Lower lobe of right lung (tissue), 2 donors: ENCODE results near the gene UBR3. TPM values are rescaled to one million over a fixed set of nuclear protein-coding genes. Genes with fewer than 3 reads are reported as not detected.

Source experiments
- ATAC-seq, 2 donors: fragments of 200-7000 bp; cut with Tn5 transposase; one replicate each; pipeline ENCODE4 v1.9.1; 2020 to 2022; ENCODE audit warnings: mild to moderate bottlenecking in 2 of 2, moderate library complexity in 2 of 2
- DNase-seq: peaks from one replicate; pipeline ENCODE4 v3.0.0-alpha.2; 2020
- H3K27ac ChIP-seq: fragments of 200-600 bp; one replicate; pipeline ENCODE4 v1.8.0; 2022
- H3K27me3 ChIP-seq: fragments of 200-600 bp; one replicate; pipeline ENCODE4 v1.8.0; 2022; ENCODE audit warnings: low read depth
- H3K36me3 ChIP-seq: fragments of 200-600 bp; one replicate; pipeline ENCODE4 v1.8.0; 2022; ENCODE audit warnings: mild to moderate bottlenecking
- H3K4me1 ChIP-seq: fragments of 200-600 bp; one replicate; pipeline ENCODE4 v1.8.0; 2022
- H3K4me3 ChIP-seq: fragments of 200-600 bp; one replicate; pipeline ENCODE4 v1.8.0; 2022; ENCODE audit warnings: mild to moderate bottlenecking
- H3K9me3 ChIP-seq: fragments of 200-600 bp; one replicate; pipeline ENCODE4 v1.8.0; 2022
- CTCF ChIP-seq: fragments of 200-600 bp; IDR thresholded peaks from one replicate; pipeline ENCODE4 v1.8.0; 2022; ENCODE audit warnings: antibody characterized with exemption, mild to moderate bottlenecking
- intact Hi-C: fragments of 100-400 bp; cut with DNase I; formaldehyde crosslinking; loops from one replicate; pipeline ENCODE4 v1.11.0; 2022
- total RNA-seq: library from RNA; stranded (reverse); fragmentation: NEBNext Ultra II Directional; extraction: Animal tissue kit (Norgen Biotek cat#: 25700); gene quantifications from one replicate; pipeline ENCODE4 v1.2.1, GENCODE V29; 2021
- donor health status: DM: no; HTN: yes; CAD: no; lungs with severe emphysema.

Gene UBR3
- total RNA-seq, 1 donor from 2014 or later = 46.7 TPM

- Histone ChIP-seq H3K36me3 (peaks cover 35% of the 10 kb centered on the region), H3K9me3 (no peaks in the 10 kb centered on the region), H3K4me1 (no peaks in the 10 kb centered on the region), H3K27ac (no peak overlapping the region), H3K27me3 (no peaks in the 10 kb centered on the region), H3K4me3 (no peak overlapping the region)
- no peak for DNase-seq
- TF ChIP-seq CTCF = no peak
- ATAC-seq = no peak
- intact Hi-C loops = no loop called here
Measured at GRCh38 chr2:169906731-169907130, 79.5 kb downstream of the UBR3 start.

- TF ChIP-seq CTCF = no peak
- intact Hi-C loops = no loop called here
Measured at GRCh38 chr2:169909376-169909775, 82.1 kb downstream of the UBR3 start.

GRCh38 chr2:169910109-169910799, 83.0 kb downstream of the UBR3 start:
- Histone ChIP-seq H3K4me3 (no peak overlapping the region), H3K27me3 (no peaks in the 10 kb centered on the region), H3K9me3 (no peaks in the 10 kb centered on the region), H3K4me1 (no peaks in the 10 kb centered on the region), H3K36me3 (peaks cover 49% of the 10 kb centered on the region), H3K27ac (no peak overlapping the region)
- TF ChIP-seq CTCF = no peak
- ATAC-seq (no peak), DNase-seq (no peak)
- intact Hi-C loops = no loop called here

More at GRCh38 chr2:169909376-169909775, 82.1 kb downstream of the UBR3 start:
- ATAC-seq (no peak), DNase-seq (no peak)
- Histone ChIP-seq H3K4me1 (no peaks in the 10 kb centered on the region), H3K4me3 (no peak overlapping the region), H3K27me3 (no peaks in the 10 kb centered on the region), H3K36me3 (peaks cover 46% of the 10 kb centered on the region), H3K27ac (no peak overlapping the region), H3K9me3 (no peaks in the 10 kb centered on the region)

GRCh38 chr2:169911119-169911518, 83.9 kb downstream of the UBR3 start:
- TF ChIP-seq CTCF = no peak
- DNase-seq (no peak), ATAC-seq (no peak)
- Histone ChIP-seq H3K4me3 (no peak overlapping the region), H3K27ac (no peak overlapping the region), H3K9me3 (no peaks in the 10 kb centered on the region), H3K27me3 (no peaks in the 10 kb centered on the region), H3K36me3 (peaks cover 51% of the 10 kb centered on the region), H3K4me1 (no peaks in the 10 kb centered on the region)
- intact Hi-C loops = no loop called here

GRCh38 chr2:169916623-169917022, 89.4 kb downstream of the UBR3 start:
- intact Hi-C loops = no loop called here
- Histone ChIP-seq H3K36me3 (peaks cover 48% of the 10 kb centered on the region), H3K9me3 (no peaks in the 10 kb centered on the region), H3K27ac (no peak overlapping the region), H3K4me3 (no peak overlapping the region), H3K4me1 (no peaks in the 10 kb centered on the region), H3K27me3 (no peaks in the 10 kb centered on the region)
- ATAC-seq (no peak), DNase-seq (no peak)
- no peak for TF ChIP-seq CTCF
